Stimulated activated CD4-positive, alpha-beta T cell treated with anti-CD3 and anti-CD28 coated beads, Interleukin-1b, Interleukin-23, amount 100 ng/mL, for 24 hours (primary cell): ENCODE results near the gene PRSS21.
A peak's percentile ranks its signal among the peaks of the same experiment; 100 is the strongest.

Experiments used
- DNase-seq, 4 experiments: peaks; one replicate each; pipeline ENCODE4 v3.0.0-alpha.2; 2020; ENCODE audit warnings: low read depth in 4 of 4, low spot score in 1 of 4

Gene PRSS21, protein sequence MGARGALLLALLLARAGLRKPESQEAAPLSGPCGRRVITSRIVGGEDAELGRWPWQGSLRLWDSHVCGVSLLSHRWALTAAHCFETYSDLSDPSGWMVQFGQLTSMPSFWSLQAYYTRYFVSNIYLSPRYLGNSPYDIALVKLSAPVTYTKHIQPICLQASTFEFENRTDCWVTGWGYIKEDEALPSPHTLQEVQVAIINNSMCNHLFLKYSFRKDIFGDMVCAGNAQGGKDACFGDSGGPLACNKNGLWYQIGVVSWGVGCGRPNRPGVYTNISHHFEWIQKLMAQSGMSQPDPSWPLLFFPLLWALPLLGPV

DNA sequence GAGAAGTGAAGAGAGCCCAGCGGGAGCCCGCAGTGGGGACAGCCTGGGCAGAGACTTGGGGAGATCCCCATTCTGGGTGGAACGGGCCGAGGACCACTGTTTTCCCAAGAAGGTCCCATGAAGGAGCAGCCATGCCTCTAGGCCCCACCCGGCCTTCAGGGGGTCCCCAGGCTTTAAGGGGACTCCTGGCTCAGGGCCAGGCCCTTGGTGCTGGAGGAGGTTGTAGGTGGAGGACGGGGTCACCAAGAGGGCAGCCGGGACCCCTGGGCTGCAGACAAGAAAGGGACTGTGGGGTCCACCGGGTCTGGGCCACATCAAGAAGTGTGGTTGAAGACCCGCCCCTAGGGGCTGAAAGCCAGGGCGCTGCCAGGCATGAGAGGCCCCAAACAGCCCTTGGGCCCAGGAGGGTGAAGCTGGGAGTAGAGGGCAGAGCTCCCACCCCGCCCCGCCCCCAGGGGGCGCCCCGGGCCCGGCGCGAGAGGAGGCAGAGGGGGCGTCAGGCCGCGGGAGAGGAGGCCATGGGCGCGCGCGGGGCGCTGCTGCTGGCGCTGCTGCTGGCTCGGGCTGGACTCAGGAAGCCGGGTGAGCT lies at the start of gene PRSS21:
PRSS21 (plus strand) TSS at position 487 of the 589 bp plus-strand sequence; CDS start at position 519, 32 bp downstream.
- no peak for DNase-seq

DNA sequence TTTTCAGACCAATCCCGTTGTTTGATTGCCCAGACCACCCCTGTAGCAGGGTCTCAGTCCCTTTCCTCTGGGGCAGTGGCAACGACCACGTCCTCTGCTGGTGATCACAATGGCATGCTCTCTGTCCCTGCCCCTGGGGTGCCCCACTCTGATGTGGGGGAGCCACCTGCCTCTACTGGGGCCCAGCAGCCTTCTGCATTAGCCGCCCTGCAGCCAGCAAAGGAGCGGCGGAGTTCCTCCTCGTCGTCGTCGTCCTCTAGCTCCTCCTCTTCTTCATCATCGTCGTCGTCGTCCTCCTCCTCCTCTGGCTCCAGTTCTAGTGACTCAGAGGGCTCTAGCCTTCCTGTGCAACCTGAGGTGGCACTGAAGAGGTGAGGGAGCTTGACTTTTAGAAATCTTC lies 49.1 kb upstream of the PRSS21 start:
- DNase-seq: no peak

DNA sequence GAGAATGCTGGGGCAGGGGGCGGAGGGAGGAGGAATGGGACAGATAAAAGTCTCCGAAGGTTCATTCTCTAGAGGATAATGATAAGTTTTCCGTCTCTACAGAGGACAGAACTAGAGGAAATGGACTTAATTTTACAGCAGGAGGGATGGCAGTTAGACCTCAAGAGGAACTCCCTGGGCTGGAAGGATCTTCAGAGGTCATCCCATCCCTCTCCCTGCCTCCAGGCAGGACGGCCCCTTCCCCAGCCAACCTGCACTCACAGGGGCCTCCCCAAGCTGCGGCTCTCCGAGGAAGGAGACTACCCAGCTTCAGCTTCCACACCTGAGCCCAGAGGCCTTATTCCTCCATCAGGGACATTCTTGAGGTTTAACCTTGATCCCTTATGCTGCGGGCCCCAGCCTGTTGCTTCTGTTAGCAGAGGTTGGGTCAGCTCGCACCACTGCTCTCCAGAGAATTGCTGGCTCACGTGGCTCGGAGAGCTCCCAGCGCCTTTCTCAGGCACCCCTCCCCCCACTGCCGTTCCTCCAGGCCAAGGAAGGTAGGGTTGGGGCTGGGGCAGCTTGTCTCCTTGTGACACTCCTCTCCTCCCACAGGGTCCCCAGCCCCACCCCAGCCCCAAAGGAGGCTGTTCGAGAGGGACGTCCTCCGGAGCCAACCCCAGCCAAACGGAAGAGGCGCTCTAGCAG lies 48.5 kb upstream of the PRSS21 start:
- DNase-seq: no peak

DNA sequence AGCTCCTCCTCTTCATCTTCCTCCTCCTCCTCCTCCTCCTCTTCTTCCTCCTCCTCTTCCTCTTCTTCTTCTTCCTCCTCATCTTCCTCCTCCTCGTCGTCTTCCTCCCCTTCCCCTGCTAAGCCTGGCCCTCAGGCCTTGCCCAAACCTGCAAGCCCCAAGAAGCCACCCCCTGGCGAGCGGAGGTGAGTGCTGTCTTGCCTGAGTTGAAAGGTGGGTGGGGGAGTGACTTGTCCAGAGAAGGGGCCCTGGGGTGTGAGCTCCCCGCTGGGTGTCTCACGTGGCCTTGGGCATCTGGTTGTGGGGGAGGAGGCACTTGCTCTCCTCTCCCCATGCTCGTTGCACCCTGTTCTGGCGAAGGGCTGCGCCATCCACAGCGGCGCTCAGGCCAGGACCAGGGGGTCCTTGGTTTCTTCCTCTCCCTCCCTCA lies 47.9 kb upstream of the PRSS21 start:
- no peak for DNase-seq

GRCh38 chr16:2769675-2770056 lies 47.4 kb upstream of the PRSS21 start:
- no peak for DNase-seq

DNA sequence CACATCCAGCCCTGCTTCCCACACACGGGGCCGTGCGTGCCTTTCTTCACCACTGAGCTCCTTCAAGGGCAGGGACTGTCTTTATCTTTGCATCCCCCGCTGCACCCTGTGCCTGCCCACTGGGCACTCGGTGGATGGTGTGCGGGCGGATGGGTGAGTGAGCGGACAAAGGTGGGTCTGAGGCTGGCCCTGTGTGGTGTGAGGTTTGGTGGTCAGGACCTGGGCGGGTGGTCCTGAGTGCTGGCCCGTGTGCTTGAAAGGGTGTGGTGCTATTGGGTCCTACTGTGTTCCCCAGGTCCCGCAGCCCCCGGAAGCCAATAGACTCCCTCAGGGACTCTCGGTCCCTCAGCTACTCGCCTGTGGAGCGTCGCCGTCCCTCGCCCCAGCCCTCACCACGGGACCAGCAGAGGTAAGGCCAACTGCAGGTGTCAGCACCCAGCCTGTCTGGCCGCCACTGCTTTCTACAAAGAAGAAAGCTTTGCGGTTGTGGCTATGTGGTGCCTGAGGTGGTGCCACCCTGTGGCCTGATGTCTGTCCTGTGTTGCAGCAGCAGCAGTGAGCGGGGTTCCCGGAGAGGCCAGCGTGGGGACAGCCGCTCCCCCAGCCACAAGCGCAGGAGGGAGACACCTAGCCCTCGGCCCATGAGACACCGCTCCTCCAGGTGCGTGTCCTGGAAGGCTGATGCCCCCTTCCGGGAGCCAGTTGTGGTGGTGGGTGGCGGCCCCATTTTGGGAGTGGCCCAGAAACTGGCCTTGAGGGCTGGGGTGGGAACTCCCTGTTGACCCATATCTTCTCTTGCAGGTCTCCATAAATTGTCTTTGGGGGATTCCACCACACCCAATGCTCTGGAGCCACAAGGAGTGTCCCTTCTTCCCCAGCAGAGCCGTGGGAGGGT lies 46.7 kb upstream of the PRSS21 start:
- no peak for DNase-seq

GRCh38 chr16:2771496-2772402 lies 45.3 kb upstream of the PRSS21 start:
- no peak for DNase-seq

DNA sequence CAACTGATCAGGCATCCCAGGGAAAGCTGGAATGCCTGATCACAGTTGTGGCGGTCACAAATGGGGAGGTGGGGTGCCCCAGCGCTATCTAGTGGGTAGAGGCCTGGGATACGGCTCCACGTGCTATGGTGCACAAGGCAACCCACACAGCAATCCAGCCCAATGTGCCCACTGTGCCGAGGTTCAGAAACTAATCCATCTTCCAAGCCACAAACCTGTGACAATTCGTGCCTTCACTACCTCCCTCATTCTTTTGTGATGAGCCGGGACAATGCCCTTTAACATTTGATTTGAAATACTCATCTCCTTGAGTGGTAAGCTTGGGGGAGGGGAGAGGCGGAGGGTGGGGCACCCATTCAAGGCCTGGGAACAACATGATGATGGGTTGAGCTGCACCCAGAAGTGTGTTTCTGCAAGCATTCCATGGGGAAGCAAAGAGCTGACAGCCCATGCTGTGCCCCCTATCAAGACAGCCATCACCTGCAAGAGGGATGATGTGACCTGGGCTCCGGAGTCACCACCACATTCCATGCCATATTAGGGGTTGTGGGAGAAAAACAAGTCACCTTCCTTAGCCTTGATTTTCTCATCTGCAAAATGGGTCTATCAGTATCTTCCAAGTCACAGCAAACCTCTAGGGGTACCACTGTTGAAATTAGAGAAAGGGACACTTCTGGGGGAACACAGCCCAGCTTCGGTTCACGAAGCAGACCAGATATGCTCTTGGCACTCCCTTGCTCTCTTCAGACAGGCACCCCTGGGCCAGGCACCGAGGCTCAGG lies 43.7 kb upstream of the PRSS21 start:
- DNase-seq: no peak

DNA sequence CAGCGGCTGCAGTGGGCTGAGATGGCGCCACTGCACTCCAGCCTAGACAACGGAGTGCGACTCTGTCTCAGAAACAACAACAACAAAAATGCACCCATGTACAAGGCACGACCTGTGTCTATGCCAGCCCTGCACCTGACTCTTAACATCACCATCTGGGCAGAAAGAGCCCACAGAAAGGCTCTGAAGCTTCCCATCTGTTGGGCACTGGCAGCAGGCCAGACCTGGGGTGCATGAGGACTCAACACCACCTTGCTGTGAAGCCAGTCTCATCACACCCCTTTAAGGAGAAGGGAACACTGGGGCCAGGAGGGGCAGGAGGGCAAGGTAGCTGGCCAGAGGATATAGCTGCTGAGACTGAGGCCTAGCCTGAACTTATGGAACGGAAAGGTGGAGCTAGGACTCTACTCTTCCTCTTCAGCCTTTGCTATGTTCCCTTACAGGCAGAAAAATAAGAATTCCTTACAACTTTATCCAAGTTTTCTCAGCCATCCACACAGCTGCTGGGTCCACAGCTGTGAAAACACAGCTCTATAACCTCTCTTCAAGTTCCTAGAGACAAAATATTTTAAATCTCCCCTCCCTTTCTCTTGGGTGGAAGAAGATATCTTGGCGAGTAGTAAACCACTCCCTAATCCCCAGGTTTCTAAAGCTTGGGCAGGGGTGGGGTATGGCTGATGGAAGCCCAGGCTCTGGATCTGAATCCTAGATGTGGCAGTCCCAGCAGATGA lies 42.7 kb upstream of the PRSS21 start:
- DNase-seq: no peak

DNA sequence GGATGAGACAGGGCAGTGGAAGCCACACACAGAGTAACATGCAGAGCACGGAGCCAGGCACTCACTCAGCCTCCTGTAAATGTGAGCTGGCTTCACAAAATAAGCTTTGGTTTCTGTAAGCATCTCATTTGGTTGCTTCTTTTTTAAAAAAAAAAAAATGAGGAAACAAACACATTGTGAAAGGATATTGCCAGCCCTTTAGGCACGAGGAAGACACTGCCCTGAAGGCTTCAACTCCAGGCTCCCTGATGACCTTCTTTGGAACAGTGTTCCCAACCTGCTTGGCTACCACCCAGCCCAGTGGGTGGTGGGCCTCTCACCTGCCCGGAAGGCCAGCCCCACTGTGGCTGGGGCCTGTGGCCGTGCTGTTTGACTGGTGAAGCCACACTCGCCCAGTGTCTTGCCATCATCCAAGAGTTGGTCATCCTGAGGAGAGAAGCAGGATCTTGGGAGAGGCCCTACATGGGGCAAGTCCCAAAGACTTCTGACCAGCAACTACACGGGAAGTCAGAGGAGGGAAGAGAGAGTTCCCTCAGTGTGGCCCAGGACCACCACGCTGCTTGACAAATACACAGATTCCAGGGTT lies 41.8 kb upstream of the PRSS21 start:
- DNase-seq: no peak

DNA sequence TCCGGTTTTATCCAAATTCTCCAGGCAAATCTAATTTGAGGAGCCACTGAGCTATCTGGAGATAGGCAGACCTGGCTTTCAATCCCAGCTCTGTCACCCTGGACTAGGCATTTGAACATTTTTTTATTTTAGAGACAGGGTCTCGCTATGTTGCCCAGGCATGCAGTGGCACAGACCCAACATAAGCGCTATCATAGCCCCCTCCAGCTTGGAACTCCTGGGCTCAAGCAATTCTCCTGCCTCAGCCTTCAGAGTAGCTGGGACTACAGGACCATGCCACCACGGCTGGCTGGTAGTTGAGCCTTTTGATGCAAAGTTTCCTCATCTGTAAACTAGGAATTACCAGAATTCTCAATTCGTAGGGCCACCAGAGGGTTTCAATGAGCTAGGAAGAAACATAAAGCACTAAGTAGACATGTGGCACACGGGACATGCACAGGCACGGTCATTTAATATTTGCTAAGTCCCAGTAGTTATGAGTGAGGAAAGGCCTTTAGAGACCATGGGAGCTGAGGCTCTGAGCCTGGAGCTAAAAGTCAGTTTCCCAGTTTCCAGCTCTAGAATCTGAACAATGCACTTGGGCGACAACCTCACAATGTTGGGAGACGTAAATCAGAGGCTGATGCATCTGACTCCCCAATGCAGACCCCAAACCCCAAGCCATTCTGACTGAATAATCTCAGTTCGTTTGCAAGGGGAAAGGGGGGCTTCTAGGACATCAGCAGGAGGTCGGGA lies 41.1 kb upstream of the PRSS21 start:
- no peak for DNase-seq

- DNase-seq: peak in 1 of 4 experiments; percentile 22
Observed at GRCh38 chr16:2776500-2777139, 40.4 kb upstream of the PRSS21 start.

- DNase-seq: peak; percentile 74 to 83 (median 80)
Observed at GRCh38 chr16:2777231-2777902, 39.7 kb upstream of the PRSS21 start, which contains the start of gene ELOB. Gene ELOB (minus strand): TSS chr16:2777280. CDS start chr16:2777239, 41 bp downstream.

- DNase-seq: no peak
Observed at GRCh38 chr16:2777903-2778629, 39.0 kb upstream of the PRSS21 start.

DNA sequence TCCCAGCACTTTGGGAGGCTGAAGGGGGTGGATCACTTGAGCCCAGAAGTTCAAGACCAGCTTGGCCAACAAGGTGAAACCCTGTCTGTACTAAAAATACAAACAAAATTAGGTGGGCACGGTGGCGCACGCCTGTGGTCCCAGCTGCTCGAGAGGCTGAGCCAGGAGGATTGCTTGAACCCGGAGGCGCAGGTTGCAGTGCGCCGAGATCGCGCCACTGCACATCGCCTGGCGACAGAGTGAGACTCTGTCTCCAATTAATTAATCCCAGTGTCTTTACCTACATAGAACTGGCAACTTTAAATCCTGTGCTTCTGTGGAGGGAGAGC lies 38.4 kb upstream of the PRSS21 start:
- DNase-seq: no peak
